Brain microvascular endothelial cell (primary cell): Measurements from ENCODE around the gene RNLS.

Source experiments
- DNase-seq: peaks from one replicate; pipeline ENCODE4 v3.0.0-alpha.2; 2020
- H3K27ac ChIP-seq: fragments of 250-450 bp; sonication (Bioruptor Pico); 2 replicates; pipeline ENCODE4 v1.5.1; 2020; ENCODE audit warnings: mild to moderate bottlenecking, moderate library complexity
- H3K27me3 ChIP-seq: fragments of 250-450 bp; sonication (Bioruptor Pico); replicated peaks from 2 replicates; pipeline ENCODE4 v1.5.1; 2020; ENCODE audit warnings: mild to moderate bottlenecking
- H3K36me3 ChIP-seq: fragments of 250-450 bp; sonication (Bioruptor Pico); replicated peaks from 2 replicates; pipeline ENCODE4 v1.5.1; 2020; ENCODE audit warnings: mild to moderate bottlenecking
- H3K4me3 ChIP-seq: 2 replicates; pipeline ENCODE4 v1.5.1; 2011; ENCODE audit warnings: low read depth, mild to moderate bottlenecking, control low read depth, low read length, moderate library complexity
- CTCF ChIP-seq: IDR thresholded peaks from 2 replicates; pipeline ENCODE4 v1.5.1; 2011; ENCODE audit warnings: low read depth, mild to moderate bottlenecking, moderate library complexity, low read length, control low read depth, inconsistent platforms; ENCODE audit errors: missing control alignments
- in situ Hi-C: cut with HindIII; loops from 2 replicates; pipeline ENCODE4 v1.10.0; 2017; ENCODE audit warnings: low sequenced_read_pairs, low pct_ligation_motif_present

RNLS gene

GRCh38 chr10:88515235-88515634 lies 67.9 kb downstream of the RNLS start:
- DNase-seq: no peak
- Histone ChIP-seq H3K4me3 (no peak overlapping the region), H3K27me3 (no peaks in the 10 kb centered on the region), H3K36me3 (no peaks in the 10 kb centered on the region), H3K27ac (no peak overlapping the region)
- in situ Hi-C loops: no loop called here
- TF ChIP-seq CTCF: no peak

- no peak for TF ChIP-seq CTCF
- Histone ChIP-seq H3K27me3 (no peaks in the 10 kb centered on the region), H3K4me3 (no peak overlapping the region), H3K36me3 (no peaks in the 10 kb centered on the region), H3K27ac (no peak overlapping the region)
- no peak for DNase-seq
- in situ Hi-C loops: no loop called here
Observed at GRCh38 chr10:88512599-88512998, 70.5 kb downstream of the RNLS start.

- no peak overlapping the region for H3K4me3 ChIP-seq
- no peaks in the 10 kb centered on the region for H3K27me3 ChIP-seq
- no peaks in the 10 kb centered on the region for H3K36me3 ChIP-seq
- no peak for TF ChIP-seq CTCF
- DNase-seq: no peak
- in situ Hi-C loops: no loop called here
- H3K27ac ChIP-seq: no peak overlapping the region
Observed at GRCh38 chr10:88508796-88509195, 74.3 kb downstream of the RNLS start.

GRCh38 chr10:88507826-88508453 lies 75.2 kb downstream of the RNLS start:
- DNase-seq: no peak
- no peak for TF ChIP-seq CTCF
- no peaks in the 10 kb centered on the region for H3K36me3 ChIP-seq
- no peaks in the 10 kb centered on the region for H3K27me3 ChIP-seq
- in situ Hi-C loops: no loop called here
- H3K27ac ChIP-seq: no peak overlapping the region
- H3K4me3 ChIP-seq: no peak overlapping the region

GRCh38 chr10:88507404-88507803 lies 75.7 kb downstream of the RNLS start:
- DNase-seq: no peak
- in situ Hi-C loops: no loop called here
- no peaks in the 10 kb centered on the region for H3K36me3 ChIP-seq
- no peak overlapping the region for H3K4me3 ChIP-seq
- H3K27ac ChIP-seq: no peak overlapping the region
- TF ChIP-seq CTCF: no peak
- no peaks in the 10 kb centered on the region for H3K27me3 ChIP-seq

GRCh38 chr10:88505680-88506215 lies 77.4 kb downstream of the RNLS start:
- Histone ChIP-seq H3K4me3 (no peak overlapping the region), H3K36me3 (no peaks in the 10 kb centered on the region), H3K27me3 (no peaks in the 10 kb centered on the region), H3K27ac (no peak overlapping the region)
- DNase-seq: no peak
- in situ Hi-C loops: no loop called here
- no peak for TF ChIP-seq CTCF
